ENCODE data around the gene BABAM1.
A peak's percentile ranks its signal among the peaks of the same experiment; 100 is the strongest.

BABAM1 gene

GRCh38 chr19:17327654-17328516 lies 60.6 kb downstream of the BABAM1 start:
- H3K23ac ChIP-seq (ENCODE audit: low read depth, low read length, poor library complexity), result peak overlapping the region; percentile 93
- peak overlapping the region; percentile 97 for H2AK5ac ChIP-seq (ENCODE audit: low read depth, low read length)
- H4K91ac ChIP-seq (ENCODE audit: low read depth, low read length, poor library complexity), result peak overlapping the region; percentile 75
- H2BK12ac ChIP-seq (ENCODE audit: low read length), result no peak overlapping the region
- peak overlapping the region; percentile 43 for H4K8ac ChIP-seq (ENCODE audit: low read depth, low read length)
- H2BK15ac ChIP-seq (ENCODE audit: low read length), result peak overlapping the region; percentile 49
- H3K9ac ChIP-seq (ENCODE audit: low read depth, low read length, poor library complexity), result peak overlapping the region; percentile 72
- peaks cover 3 to 7% of the 10 kb centered on the region in 2 donors for H3K9me3 ChIP-seq (replicated peaks in 1 of 2; ENCODE audit: control insufficient read depth in 2 of 2, insufficient read depth in 1 of 2, low read depth in 1 of 2, low read length in 2 of 2)
- H3K14ac ChIP-seq (ENCODE audit: low read length), result no peak overlapping the region
- H3K18ac ChIP-seq (ENCODE audit: low read length), result peak overlapping the region; percentile 95
- peak; percentile 84 for DNase-seq (ENCODE audit: low spot score)
- peaks cover 29 to 64% of the 10 kb centered on the region in 2 donors for H3K36me3 ChIP-seq (replicated peaks in 1 of 2; ENCODE audit: control insufficient read depth in 2 of 2, insufficient read depth in 2 of 2, low read length in 2 of 2)
- peak overlapping the region in 1 of 2 donors; percentile 72 for H3K4me3 ChIP-seq (ENCODE audit: low read length in 2 of 2)
- peak overlapping the region; percentile 84 for H3K27ac ChIP-seq (replicated peaks; ENCODE audit: low read length)
- peak overlapping the region; percentile 84 for H3K4ac ChIP-seq (ENCODE audit: low read length)
- peaks cover 0 to 7% (median 0%) of the 10 kb centered on the region in 3 experiments for H3K27me3 ChIP-seq (ENCODE audit: control insufficient read depth in 3 of 3, insufficient read depth in 3 of 3, low read depth in 1 of 3, low read length in 3 of 3)
- H2BK5ac ChIP-seq (ENCODE audit: low read length), result peak overlapping the region; percentile 7
- no CpG with 5 or more reads among the region's 64 CpGs for WGBS, 2 donors (ENCODE audit: extremely low coverage in 2 of 2, insufficient read length in 2 of 2, insufficient replicate concordance in 1 of 2)
- peaks cover 9% of the 10 kb centered on the region for H3K79me1 ChIP-seq (ENCODE audit: low read depth, low read length)
- H3K4me1 ChIP-seq (ENCODE audit: control insufficient read depth in 2 of 2, insufficient read depth in 1 of 2, low read depth in 1 of 2, low read length in 2 of 2), result peaks cover 0 to 16% of the 10 kb centered on the region in 2 donors
- no peak overlapping the region for H2AFZ ChIP-seq (ENCODE audit: low read length)
- H2BK120ac ChIP-seq (ENCODE audit: low read depth, low read length), result peak overlapping the region; percentile 72
- H3K4me2 ChIP-seq (ENCODE audit: insufficient read depth, low read length, poor library complexity, severe bottlenecking), result peak overlapping the region; percentile 73
